AG09309 (cell line): ENCODE data around the gene JAK1.
"Not testable (repeated sequence)": the region's sequence is repeated elsewhere in the genome, so short reads cannot be mapped to it uniquely, and the experiment has no call there.

ENCODE experiments used
- DNase-seq: peaks from one replicate; pipeline ENCODE4 v3.0.0-alpha.2; 2010; ENCODE audit warnings: low read depth
- H3K4me3 ChIP-seq: 2 replicates; pipeline ENCODE4 v1.5.1; 2011; ENCODE audit warnings: mild to moderate bottlenecking, low read depth, low read length, moderate library complexity; ENCODE audit not compliant: control insufficient read depth
- TF ChIP-seq, protein P1 (sequence below): IDR thresholded peaks from 2 replicates; pipeline ENCODE4 v1.5.1; 2011; ENCODE audit warnings: mild to moderate bottlenecking, low read depth, low read length, inconsistent platforms; ENCODE audit not compliant: insufficient read depth, control insufficient read depth; ENCODE audit errors: missing control alignments

Gene JAK1

DNA sequence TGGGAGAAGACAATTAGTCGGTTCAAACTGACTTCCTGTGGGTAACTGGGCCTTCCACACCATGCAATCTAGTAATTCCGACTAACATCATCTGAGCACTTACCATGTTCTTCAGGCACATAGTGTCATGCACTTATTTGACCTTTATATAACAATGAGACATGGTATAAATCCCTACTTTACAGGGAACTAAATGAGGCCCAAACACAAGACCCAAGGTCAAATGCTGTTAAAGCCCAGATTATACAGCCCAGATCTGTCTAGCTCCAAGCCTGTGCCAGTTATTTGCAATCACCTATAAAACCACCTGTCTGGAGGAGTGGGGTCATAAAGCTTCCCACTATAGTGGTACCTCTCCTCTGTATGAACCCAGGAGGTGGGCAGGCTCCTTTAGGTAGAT is 40.8 kb downstream of the JAK1 start:
- H3K4me3 ChIP-seq = no peak overlapping the region
- TF ChIP-seq, protein P1, sequence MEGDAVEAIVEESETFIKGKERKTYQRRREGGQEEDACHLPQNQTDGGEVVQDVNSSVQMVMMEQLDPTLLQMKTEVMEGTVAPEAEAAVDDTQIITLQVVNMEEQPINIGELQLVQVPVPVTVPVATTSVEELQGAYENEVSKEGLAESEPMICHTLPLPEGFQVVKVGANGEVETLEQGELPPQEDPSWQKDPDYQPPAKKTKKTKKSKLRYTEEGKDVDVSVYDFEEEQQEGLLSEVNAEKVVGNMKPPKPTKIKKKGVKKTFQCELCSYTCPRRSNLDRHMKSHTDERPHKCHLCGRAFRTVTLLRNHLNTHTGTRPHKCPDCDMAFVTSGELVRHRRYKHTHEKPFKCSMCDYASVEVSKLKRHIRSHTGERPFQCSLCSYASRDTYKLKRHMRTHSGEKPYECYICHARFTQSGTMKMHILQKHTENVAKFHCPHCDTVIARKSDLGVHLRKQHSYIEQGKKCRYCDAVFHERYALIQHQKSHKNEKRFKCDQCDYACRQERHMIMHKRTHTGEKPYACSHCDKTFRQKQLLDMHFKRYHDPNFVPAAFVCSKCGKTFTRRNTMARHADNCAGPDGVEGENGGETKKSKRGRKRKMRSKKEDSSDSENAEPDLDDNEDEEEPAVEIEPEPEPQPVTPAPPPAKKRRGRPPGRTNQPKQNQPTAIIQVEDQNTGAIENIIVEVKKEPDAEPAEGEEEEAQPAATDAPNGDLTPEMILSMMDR = no peak
- DNase-seq = no peak

DNA sequence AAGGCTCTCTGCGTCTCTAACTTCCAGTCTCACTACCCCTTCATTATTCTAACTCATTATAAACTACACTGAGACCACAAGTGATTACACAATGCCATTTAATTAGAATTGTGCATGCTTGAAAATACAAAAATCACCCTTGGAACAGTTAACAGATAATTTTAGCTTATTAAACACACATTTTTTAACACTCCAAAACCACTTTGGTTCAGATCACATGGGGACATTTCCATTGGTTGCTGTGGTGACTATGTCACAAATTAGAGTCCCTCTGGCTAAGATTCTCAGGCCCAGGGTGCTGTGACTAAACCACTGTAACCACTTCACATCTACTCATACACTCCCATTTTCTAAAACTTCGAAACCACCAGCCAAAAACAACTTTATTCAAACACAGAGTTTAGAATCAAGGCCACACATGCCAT is 43.0 kb downstream of the JAK1 start:
- no peak overlapping the region for H3K4me3 ChIP-seq
- no peak for DNase-seq
- TF ChIP-seq, protein P1 = no peak

- TF ChIP-seq, protein P1 = no peak
- no peak overlapping the region for H3K4me3 ChIP-seq
- no peak for DNase-seq
Observed at GRCh38 chr1:64922336-64922735, 44.0 kb downstream of the JAK1 start.

DNA sequence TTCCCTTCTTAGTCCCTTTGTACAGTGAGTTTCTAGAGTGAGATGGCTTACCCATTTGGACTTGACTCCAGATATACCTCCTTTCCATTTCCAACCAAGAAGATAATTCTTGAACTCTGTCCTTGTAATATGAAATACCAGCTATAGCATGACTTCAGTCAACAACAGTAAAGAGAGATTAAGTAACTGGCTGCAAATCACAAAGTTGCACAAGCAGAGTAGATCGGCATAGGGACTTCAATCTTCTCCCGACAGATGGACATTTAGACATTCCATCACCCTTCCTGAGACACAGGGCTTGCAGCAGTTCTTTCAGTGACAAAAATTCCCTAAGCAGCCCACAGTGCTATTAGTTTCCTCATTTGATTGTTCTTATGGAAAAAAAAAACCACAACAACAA is 44.6 kb downstream of the JAK1 start:
- TF ChIP-seq, protein P1 = no peak
- H3K4me3 ChIP-seq = no peak overlapping the region
- no peak for DNase-seq

- H3K4me3 ChIP-seq = no peak overlapping the region
- DNase-seq = no peak
- TF ChIP-seq, protein P1 = no peak
Observed at GRCh38 chr1:64920941-64921589, 45.3 kb downstream of the JAK1 start.

DNA sequence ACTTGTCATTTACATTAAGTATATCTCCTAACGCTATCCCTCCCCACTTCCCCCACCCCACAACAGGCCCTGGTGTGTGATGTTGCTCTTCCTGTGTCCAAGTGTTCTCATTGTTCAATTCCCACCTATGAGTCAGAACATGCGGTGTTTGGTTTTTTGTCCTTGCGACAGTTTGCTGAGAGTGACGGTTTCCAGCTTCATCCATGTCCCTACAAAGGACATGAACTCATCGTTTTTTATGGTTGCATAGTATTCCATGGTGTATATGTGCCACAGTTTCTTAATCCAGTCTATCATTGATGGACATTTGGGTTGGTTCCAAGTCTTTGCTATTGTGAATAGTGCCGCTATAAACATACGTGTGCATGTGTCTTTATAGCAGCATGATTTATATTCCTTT is 47.2 kb downstream of the JAK1 start:
- not testable (repeated sequence) for H3K4me3 ChIP-seq, DNase-seq

DNA sequence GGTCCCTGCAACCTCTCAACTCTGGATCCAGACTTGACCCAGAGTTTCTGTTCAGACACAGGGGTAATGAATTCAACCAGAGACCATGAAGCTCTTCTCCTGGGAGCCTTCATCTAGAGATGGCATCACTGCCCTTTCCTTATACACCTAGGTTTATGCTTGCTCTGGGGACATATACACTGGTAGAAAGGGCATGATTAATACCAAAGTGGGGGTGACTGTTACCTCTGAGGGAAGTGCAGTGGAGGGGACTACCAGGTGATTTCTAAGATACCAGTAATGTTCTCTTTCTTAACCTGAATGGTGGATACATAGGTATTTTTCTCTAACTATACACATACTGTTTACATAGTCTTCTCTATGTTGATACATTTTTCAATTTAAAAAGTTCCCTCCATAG is 48.4 kb downstream of the JAK1 start:
- no peak overlapping the region for H3K4me3 ChIP-seq
- TF ChIP-seq, protein P1 = no peak
- no peak for DNase-seq
